Smooth muscle cell of the brain vasculature (primary cell): Measurements from ENCODE around the gene PIP4K2B.
A peak's percentile ranks its signal among the peaks of the same experiment; 100 is the strongest.

ENCODE experiments used
- DNase-seq: peaks from one replicate; pipeline ENCODE4 v3.0.0-alpha.2; 2012; ENCODE audit warnings: low read depth, low spot score

PIP4K2B gene

GRCh38 chr17:38746004-38746848 lies 53.1 kb downstream of the PIP4K2B start:
- no peak for DNase-seq

GRCh38 chr17:38745545-38745944 lies 53.8 kb downstream of the PIP4K2B start:
- DNase-seq = no peak

- no peak for DNase-seq
Measured at GRCh38 chr17:38743556-38744171, 55.7 kb downstream of the PIP4K2B start.

GRCh38 chr17:38742411-38743308 lies 56.7 kb downstream of the PIP4K2B start:
- DNase-seq = peak; percentile 87

- DNase-seq = no peak
Measured at GRCh38 chr17:38741921-38742410, 57.4 kb downstream of the PIP4K2B start.

- no peak for DNase-seq
Measured at GRCh38 chr17:38741461-38741860, 57.9 kb downstream of the PIP4K2B start.

GRCh38 chr17:38740806-38741205 lies 58.5 kb downstream of the PIP4K2B start:
- no peak for DNase-seq

DNA sequence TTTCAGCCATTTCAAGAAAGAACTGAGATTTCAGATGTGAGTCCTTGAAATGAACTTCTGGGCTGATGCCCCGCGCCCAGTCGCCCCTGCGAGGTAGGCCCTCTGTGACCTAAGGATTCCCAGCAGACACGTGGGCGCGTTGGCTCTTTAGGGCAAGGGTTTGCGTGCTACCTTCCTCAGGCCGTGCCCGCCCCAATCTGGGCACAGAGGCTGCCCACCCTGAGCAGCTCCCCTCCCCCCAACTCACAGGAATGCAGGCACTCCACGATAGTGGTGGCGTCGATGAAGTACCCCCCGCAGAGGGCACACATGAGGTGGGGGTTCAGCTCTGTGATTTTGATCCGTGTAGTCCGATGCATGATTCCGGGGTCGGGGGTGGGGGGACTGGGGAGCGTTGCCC lies 59.3 kb downstream of the PIP4K2B start:
- DNase-seq = no peak

DNA sequence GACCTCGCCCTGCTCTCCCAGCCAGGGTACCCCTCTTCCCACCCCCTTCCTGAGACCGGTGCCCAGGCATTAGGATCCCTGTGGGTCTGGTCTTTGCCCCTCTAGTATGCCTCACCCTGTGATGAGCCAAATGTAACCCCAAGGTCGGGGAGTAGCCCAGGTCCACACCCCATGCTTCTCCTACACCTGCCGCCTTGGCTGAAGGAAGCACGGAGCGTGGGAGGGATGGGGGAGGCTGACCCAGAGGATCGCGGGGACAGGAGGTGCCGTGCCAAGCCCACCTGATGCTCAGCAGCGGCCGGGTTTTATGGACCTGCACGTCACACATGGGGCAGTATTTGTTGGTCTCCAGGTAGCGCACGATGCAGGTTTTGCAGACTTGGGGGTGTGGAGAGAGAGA lies 60.1 kb downstream of the PIP4K2B start:
- no peak for DNase-seq

DNA sequence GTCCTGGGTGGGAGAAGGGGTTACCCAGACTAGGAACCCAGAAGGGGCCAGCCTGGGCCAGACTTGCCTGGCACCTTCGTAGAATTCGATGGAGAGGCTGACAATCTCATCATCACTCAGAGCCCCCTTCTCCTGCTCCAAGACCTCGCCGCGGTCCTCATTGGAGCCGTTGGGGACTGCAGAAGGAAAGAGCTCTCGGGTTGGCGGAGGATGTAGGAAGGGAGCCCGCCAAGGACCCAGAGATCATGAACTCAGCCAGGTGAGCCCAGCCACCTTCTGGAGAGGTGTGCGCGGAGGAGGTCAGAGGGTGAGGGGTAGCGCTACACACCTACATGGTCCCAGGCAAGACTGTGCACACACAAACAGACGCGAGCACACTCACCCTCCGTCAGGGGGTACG lies 60.7 kb downstream of the PIP4K2B start:
- DNase-seq = no peak

DNA sequence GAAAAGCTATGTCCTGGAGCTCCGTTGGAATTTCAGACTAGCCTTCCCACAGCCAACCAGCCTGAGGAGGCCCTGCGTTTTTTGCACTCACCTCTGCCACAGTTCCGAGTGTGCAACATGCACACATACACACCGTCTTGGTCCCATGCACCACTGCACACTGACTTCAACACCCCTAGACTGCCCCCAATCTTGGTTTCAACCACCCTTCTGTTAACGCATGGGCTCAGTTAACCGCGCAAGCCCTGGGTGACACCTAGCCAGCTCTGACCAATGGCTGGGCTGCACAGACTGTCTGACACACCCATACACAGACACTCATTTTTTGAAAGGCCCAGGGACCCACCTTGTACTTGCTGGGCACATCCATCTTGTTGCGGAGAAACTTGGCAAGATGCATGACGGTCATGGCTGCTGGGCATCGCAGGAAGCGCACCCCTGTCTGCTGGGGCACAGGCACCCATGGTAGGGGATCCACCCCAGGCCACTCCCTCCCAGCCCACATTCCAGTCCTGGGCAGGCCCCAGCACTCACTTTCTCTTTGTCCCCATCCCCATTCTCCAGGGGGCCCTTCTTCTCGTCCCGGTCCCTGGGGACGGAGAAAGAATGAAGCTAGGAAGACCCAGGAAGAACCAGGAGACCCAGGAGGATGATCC lies 61.2 kb downstream of the PIP4K2B start:
- DNase-seq = no peak

DNA sequence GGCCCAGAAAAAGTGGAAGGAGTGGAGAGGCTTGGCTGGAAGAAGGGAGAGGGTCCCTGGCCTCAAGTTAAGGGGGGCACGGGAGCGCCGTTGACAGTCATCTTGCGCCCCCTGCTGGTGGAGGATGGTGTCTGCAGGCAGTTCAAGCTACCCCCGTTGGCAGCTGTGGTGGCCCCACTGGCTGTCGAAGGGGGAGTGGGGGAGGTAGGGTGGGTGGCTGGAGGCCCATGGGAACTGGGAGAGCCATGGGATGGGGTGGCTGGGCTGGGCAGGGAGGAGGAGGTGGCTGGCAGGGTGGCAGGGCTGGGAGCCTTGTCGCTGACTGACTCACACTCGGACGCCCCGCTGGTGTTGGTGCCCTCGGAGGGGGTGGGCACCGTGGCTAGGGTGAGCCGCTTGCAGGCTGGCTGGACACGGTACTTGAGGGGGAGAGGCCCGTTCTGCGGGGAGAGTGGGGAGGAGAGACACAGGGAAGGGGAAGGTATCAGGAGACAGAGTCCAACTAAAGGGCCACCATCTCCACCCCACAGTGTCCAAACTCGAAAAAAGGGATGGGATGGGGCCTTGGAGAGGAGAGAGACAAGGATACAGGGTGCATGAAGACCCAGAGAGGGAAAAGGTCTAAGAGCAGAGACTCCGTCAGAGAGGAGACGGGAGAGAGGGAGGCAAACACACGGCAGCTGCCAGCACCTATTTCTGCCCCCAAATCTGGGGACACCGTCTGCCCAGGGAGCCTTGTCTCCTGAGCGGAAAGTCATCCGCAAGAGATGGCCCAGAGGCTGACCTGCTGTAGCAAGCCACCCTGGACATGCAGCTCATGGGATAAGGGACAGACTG lies 64.0 kb downstream of the PIP4K2B start:
- no peak for DNase-seq

DNA sequence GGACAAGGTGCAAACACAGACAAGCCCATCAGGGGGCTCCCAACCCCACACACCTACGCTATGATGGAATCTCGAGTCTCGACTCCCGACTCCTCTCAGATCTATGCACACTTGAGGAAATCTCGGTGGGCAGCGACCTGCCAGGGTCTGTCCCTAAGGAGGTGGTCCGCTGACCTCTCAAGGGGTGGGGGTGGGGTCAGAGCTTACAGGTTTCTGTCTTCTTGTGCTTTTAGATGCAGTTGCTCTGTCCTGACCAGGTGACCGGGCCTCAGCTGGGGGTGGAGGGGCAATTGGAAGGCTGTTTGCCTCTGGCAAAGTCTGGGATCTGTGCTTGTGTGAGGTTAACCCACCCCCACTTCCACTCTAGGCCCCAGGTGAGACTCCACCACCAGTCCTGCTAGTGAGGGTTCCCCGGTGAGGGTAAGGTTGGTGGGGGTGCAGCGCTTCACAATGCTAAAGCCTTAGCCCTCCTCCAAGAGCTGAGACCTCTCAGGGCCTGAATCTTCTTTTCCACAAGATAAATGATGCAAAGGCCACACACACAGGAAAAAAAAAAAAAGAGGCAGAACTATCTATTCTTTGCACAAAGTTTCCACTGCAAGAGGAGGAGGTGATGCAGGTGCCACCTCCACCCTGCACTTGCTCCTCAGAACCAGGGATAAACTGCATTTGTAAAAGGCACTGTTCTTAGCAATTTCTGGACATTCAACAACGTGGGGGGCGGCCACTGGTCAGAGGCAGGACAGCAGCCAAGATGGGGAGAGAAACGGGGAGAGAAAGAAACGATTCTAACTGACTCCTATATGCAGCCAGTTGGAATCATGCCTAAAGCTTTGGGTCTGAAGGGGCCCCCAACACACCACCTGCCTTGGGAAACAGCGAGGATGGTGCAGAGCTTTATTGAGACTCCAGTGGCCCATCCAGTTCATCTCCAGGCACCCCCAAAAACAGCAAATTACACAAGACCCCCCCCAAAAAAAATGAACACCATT lies 65.1 kb downstream of the PIP4K2B start:
- DNase-seq = no peak

GRCh38 chr17:38733282-38733981 lies 65.9 kb downstream of the PIP4K2B start:
- DNase-seq = no peak

DNA sequence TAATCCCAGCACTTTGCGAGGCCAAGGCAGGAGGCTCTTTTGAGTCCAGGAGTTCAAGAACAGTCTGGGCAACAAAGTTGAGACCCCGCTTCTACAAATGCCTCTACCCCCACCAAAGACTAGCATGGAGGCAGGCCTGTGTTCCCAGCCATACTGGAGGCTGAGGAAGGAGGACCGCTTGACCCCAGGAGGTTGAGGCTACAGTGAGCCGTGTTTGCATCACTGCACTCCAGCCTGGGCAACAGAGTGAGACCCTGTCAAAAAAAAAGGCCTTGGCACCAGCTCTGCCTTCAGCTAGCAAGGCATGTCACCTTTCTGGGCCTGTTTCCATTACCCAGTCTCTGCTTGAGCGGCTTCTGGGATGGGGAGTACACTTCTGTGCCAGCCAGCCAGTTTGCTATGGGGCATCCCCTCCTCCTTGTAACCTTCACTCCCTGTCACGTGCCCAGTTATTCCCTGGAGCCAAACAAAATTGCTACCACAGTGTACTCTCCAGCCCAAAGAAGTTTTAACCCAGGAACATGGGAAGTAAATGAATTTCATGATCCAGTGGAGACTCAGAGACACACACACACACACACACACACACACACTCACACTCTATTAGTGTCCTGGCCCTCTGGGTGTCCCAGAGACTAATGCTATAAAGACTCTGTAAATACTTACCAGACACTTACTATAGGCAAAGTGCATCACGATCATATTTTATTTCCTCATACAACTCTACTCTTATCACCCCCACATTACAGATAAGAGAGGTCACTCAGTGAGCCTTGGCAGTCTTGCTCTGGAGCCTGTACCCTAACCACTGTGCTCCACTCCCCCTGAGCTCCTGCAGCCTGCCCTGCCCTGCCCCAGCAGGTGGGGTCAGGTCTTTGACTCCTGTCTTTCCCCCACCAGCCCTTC lies 66.7 kb downstream of the PIP4K2B start:
- DNase-seq = no peak

GRCh38 chr17:38731526-38732294 lies 67.6 kb downstream of the PIP4K2B start:
- DNase-seq = no peak
